Right lobe of liver (tissue), 4 donors: ENCODE results near the gene DCD.

Experiments used
- CTCF ChIP-seq, 4 donors: fragments of 200-600 bp in 3 of 4; fragments of 450-650 bp in 1 of 4; IDR thresholded peaks; one replicate each; pipeline versions ENCODE4 v1.5.1 to v1.8.0; 2016 to 2022; ENCODE audit warnings: antibody characterized with exemption in 4 of 4, mild to moderate bottlenecking in 2 of 4
- POLR2A ChIP-seq: fragments of 450-650 bp; IDR thresholded peaks from one replicate; pipeline ENCODE4 v1.6.1; 2017; ENCODE audit warnings: antibody characterized with exemption, mild to moderate bottlenecking
- donor health status: DM: no; HTN: no; CAD: no.
- donor health status: DM: no; HTN: no; CAD: no.
- donor health status: DM: no; HTN: yes; CAD: no.

GRCh38 chr12:54653025-54653424 lies 4.9 kb upstream of the DCD start:
- no peak for TF ChIP-seq CTCF (IDR thresholded peaks at IDR 0.05)
- no peak for TF ChIP-seq POLR2A
